ENCODE results near the gene LGI1. TPM values are rescaled to one million over a fixed set of nuclear protein-coding genes. Genes with fewer than 3 reads are reported as not detected.

LGI1 gene
- total RNA-seq, 4 donors from 2014 or later, result 0.19 TPM; not detected in 3

GRCh38 chr10:93773120-93773519 is 15.4 kb downstream of the LGI1 start:
- no peak for TF ChIP-seq CTCF (IDR thresholded peaks at IDR 0.05)
- no peak for ATAC-seq (ENCODE audit: low FRiP score)
- DNase-seq (ENCODE audit: low spot score), result no peak

- no peak for DNase-seq (ENCODE audit: low spot score)
- no peak for TF ChIP-seq CTCF (IDR thresholded peaks at IDR 0.05)
- ATAC-seq (ENCODE audit: low FRiP score), result no peak
These were observed 16.0 kb downstream of the LGI1 start for GRCh38 chr10:93773705-93774104.

DNA sequence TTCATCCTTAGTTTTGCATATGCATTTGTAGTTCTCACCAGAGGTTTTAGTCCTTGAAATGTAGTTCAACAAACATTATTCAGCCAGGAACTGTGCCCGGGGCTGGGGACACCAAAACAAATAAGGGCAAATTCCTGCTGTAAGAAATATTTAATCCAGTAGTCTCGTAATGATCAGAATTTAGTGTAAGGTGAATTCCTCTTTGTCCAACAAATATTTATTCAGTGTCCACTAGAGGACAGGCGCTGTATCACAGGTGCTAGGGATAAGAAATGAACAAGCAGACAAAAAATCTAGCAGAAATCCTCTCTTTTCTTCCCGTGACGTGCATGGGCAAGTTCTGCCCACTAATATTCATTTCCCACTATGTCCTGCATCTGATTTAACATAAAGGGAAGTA is 17.6 kb downstream of the LGI1 start:
- ATAC-seq (ENCODE audit: low FRiP score), result no peak
- no peak for TF ChIP-seq CTCF (IDR thresholded peaks at IDR 0.05)
- DNase-seq (ENCODE audit: low spot score), result no peak

DNA sequence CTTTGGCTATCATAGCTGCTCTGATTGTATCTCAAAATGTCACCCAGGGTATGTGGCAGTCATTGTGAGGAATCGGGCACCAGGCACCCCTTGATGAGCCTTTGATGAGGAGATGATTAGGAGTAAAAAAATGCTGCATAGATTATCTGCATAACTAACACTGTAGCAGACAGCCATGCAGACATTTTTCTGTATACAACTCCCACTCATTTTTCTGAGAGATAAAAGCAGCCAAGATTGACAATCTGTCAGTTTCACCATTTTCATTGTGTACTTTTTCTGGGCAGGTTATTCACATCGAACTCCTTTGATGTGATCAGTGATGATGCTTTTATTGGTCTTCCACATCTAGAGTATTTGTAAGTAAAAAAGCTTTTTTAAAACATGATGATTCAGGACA is 19.4 kb downstream of the LGI1 start:
- no peak for DNase-seq (ENCODE audit: low spot score)
- no peak for ATAC-seq (ENCODE audit: low FRiP score)
- TF ChIP-seq CTCF (IDR thresholded peaks at IDR 0.05), result no peak

DNA sequence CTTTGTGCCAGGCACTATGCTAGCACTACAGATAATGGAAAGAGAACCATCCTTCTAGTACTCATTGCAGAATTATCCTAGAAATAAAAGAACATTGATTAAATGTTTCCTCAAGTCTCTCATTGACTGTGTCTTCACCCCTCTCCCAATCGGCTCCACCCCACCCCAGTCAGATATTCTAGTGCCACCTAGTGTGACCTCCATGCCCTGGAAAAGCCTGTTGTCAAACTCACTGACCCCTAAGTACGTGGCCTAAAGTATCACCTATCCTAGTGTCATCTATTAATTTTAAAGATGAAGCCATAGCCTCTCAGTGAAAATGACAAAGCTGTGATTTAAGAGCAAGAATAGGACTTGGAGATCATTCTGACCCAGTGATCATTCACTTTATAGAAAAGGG is 26.3 kb downstream of the LGI1 start:
- TF ChIP-seq CTCF (IDR thresholded peaks at IDR 0.05), result no peak
- no peak for ATAC-seq (ENCODE audit: low FRiP score)
- no peak for DNase-seq (ENCODE audit: low spot score)

DNA sequence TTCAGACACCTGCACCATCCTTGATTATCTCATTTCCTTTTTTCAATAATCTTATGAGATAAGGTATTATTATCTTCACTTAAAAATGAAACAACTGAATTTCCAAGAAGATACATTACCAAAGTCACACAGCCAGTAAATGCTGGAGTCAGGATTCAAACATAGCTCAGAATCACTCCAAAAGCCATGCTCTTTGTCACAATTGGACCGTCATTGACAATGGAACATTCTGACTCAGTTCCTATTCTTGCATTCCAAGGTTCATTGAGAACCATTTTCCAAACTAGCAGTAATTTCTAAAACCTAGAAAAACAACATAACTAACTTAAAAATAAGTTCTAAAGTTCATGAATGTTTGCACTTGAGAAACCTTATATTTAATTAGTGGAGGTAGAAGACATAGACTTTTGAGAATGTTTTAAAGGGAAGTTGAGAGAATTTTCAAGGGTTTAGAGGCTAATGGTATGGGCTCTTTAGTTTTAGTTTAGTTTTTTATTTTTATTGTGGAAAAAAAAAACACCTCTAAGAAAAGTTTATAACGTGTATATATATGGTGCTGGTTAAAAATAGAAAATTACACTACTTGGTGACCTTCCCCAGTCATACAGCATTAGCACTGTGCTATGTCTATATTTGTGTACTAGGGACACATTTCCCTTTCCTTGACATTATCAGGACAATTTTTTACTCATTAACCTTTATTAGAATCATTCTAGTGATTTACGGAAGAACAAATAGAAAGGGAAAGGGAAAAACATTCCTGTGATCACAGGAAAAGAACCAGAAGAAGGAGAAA is 30.9 kb downstream of the LGI1 start:
- DNase-seq (ENCODE audit: low spot score) (no peak), ATAC-seq (ENCODE audit: low FRiP score) (no peak)
- no peak for TF ChIP-seq CTCF (IDR thresholded peaks at IDR 0.05)

DNA sequence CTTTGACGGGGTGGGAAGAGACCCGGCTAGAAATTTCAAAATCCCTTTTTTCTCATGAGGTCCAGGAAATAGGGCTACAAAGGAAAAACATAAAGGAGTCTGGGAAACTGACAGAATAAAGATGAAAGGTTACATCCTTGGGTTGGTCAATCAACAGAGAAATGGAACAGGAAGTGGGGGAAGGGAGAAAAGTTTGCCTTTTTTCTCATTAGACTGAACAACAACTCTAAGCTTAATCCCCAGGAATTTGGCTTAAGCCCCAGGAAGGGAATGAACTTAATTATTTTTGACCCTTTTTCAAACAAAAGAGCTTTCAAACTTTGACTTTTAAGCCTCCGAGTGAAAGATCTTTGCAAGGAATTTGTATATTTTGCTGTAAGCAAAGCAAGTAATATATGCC is 32.7 kb downstream of the LGI1 start:
- DNase-seq (ENCODE audit: low spot score), result no peak
- TF ChIP-seq CTCF (IDR thresholded peaks at IDR 0.05), result no peak
- no peak for ATAC-seq (ENCODE audit: low FRiP score)
